Ureter (tissue), 1 donor: ENCODE results near the gene OPN1MW2. TPM values are rescaled to one million over a fixed set of nuclear protein-coding genes. Genes with fewer than 3 reads are reported as not detected.
"Not testable (repeated sequence)": the region's sequence is repeated elsewhere in the genome, so short reads cannot be mapped to it uniquely, and the experiment has no call there.

ENCODE experiments used
- DNase-seq: peaks from one replicate; pipeline ENCODE4 v3.0.0-alpha.2; 2020; ENCODE audit warnings: low spot score
- total RNA-seq: library from RNA; stranded (reverse); gene quantifications from one replicate; pipeline ENCODE4 v1.2.4, GENCODE V29; 2023
- donor health status: DM: yes; HTN: yes; CAD: no.

OPN1MW2 gene
- total RNA-seq, 1 donor from 2014 or later, result not detected

DNA sequence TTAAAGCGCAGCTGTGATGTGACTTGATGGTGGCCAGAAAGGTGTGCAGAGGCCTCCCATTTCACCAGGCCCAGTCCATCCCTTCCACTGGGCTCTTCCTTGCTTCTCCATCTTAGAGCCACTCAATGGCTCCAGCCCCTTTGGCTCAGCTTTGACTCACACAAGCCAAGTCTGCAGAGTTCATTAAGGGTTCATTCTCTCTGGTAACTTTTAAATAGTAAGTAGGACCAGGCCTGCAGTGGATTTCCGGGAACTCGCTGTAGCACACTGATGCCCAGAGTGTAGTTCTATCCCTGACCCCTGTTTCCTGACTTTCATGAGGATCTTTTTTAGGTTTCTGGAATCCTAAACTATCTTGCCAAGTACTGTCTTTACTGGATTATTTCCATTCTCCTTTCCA, 49.7 kb downstream of the OPN1MW2 start:
- DNase-seq, result not testable (repeated sequence)

Other genes starting within 250 kb of the OPN1MW2 start
- 73.9 TPM for gene HCFC1, start 247.9 kb upstream of the OPN1MW2 start, total RNA-seq
- 12.8 TPM for gene TMEM187, start 247.0 kb upstream of the OPN1MW2 start, total RNA-seq
- gene IRAK1, start 199.9 kb upstream of the OPN1MW2 start, total RNA-seq, result 103 TPM
- gene MECP2, start 122.0 kb upstream of the OPN1MW2 start, total RNA-seq, result 105 TPM
- gene OPN1LW, start 75.5 kb upstream of the OPN1MW2 start, total RNA-seq, result not detected
- gene OPN1MW, start 37.2 kb upstream of the OPN1MW2 start, total RNA-seq, result not detected
- gene OPN1MW3, start 37.8 kb downstream of the OPN1MW2 start, total RNA-seq, result not detected
- not detected for gene TEX28, start 75.4 kb downstream of the OPN1MW2 start, total RNA-seq
- gene TKTL1, start 76.0 kb downstream of the OPN1MW2 start, total RNA-seq, result not detected
- gene FLNA, start 154.9 kb downstream of the OPN1MW2 start, total RNA-seq, result 2,361 TPM
- 80.4 TPM for gene EMD, start 159.5 kb downstream of the OPN1MW2 start, total RNA-seq
- 3,238 TPM for gene RPL10, start 178.6 kb downstream of the OPN1MW2 start, total RNA-seq
- 27.0 TPM for gene DNASE1L1, start 189.5 kb downstream of the OPN1MW2 start, total RNA-seq
- 49.5 TPM for gene TAFAZZIN, start 191.8 kb downstream of the OPN1MW2 start, total RNA-seq
- gene ATP6AP1, start 208.9 kb downstream of the OPN1MW2 start, total RNA-seq, result 120 TPM
- gene GDI1, start 217.4 kb downstream of the OPN1MW2 start, total RNA-seq, result 126 TPM
- gene FAM50A, start 224.4 kb downstream of the OPN1MW2 start, total RNA-seq, result 48.6 TPM
- 54.0 TPM for gene PLXNA3, start 238.5 kb downstream of the OPN1MW2 start, total RNA-seq